Activated CD8-positive, alpha-beta memory T cell treated with anti-CD3 and anti-CD28 coated beads for 24 hours (primary cell): Measurements from ENCODE around the gene CPZ.
"Not testable (repeated sequence)": the region's sequence is repeated elsewhere in the genome, so short reads cannot be mapped to it uniquely, and the experiment has no call there.

Experiments used
- DNase-seq: peaks from one replicate; pipeline ENCODE4 v3.0.0-alpha.2; 2020

The CPZ gene

DNA sequence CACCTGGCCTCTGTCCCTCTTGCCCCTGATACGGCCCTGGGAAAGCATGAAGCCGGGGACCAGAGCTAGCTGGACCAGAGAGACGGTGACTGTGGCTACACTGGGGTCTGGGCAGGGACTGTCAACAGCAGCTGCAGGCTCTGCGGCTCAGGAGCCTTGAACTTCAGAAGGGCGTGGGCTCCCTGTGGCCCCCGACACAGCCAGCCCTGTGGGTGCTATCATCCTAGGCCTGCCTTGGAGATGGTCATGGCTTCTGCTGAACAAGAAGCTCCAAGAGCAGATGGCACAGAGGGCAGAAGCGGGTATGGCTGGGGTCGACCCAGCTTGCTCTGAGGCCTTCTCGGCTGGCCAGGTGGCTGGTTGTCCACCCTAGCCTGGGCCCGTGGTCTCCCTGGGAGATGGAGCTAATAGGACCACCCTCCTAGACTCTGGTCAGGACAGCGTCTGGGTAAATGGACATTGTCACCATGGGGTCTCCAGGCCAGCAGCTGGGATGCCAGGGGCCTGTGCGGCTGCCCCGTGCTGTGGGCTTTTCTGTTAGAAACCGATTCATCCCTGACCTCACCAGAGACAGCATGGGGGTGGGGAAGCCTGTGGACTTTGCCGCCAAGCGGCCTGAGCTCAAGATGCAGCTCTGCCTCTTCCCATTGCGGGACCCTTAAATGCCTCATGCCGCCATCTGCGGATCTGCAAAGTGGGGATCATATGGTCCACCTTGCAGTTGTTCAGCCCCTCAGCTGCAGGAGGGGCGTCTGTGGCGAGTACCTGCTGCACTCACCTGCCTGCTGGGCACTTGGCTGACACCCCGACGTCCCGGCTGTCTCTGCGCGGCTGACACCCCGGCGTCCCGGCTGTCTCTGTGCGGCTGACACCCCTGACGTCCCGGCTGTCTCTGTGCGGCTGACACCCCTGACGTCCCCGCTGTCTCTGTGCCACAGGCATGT, 21.1 kb downstream of the CPZ start:
- DNase-seq = no peak

DNA sequence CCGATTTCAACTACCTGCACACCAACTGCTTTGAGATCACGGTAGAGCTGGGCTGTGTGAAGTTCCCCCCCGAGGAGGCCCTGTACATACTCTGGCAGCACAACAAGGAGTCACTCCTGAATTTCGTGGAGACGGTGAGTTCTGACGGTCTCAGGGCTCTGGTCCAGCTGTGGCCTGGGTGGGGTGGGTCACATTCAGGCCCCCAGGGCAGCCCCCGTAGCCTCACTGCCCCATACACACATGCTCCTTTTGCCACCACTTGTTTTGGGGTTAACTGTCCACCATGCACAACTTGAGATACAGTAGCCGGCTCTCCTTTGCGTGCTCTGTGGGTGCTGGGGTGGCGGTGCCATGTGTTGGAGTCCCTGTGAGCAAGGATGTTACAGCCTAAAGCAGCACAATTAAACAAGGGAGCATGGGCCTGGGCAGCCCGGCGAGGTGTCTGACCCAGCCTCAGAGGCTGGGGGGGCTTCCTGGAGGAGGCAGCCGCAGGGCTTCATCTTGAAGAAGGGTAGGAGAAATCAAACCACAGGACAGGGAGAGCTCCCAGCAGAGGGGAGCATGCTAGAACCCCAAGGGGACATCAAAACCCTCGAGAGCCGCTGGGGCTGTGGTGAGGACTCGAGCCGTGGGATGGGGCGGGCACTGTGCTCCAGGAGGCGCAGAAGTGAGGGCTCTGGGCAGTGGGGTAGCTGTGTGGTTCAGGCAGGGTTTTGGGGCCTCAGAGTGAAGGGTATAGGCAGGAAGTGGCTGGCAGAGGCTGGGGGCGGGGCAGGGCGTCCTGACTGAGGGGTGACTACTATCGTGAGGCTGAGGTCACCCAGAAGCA, 22.0 kb downstream of the CPZ start:
- DNase-seq = no peak

DNA sequence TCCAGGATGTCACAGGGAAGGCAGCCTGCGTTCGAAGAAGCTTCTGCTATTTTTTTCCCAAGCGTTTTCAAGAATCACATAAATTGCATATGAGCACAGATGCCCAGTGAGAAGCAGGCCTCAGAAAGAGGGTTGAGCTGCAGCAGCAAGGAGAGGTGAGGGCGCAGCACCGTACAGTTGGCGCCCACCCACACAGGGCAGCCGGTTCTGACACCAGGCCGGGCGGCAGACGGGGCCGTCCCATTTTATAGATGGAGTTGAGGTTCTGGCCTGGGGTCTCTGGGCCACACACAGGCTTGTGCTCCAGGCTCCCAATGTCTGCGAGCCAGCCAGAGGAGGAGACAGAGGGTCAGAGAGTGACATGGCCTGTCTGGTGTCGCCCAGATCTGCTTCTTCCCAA, 22.8 kb downstream of the CPZ start:
- DNase-seq = no peak

DNA sequence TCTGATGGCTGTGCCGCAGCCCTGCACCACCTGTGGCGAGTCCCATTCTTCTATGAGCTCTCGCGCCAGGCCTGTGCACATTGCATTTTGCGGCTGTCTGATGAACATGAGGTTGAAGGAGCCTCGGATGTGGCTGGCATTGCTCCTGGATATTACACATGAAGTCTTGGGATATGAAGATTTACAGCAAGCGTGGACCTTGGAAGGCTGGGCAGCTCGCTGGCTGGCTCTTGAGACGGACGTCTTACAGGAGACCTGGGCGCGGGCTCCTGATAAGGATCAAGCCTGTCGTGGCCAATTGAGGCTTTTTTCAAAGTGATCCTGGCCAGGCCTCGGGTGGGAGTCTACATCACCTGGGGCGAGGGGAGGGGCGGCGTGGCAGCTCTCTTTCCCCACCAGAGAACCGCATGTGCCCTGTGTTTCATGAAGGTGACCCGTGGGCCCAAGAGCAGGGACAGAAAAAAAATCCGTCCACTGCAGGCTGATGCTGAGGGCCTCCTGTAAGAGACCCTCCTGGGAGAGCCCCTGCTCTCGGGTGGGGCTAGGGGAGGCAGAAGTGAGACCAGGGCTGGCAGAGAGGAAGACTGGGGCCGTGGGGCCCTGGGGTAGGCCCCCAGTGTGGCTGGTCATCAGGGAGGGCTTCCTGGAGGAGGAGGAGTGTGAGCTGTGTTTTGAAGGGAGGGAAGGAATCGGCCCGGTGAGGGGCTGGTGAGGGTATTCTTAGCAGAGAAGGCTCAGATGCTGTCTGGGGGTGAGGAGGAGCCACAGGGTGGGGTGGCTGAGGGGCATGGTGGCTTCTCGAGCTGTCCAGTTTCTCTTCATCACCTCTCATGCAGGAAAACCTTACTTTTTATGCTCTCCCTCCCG, 23.6 kb downstream of the CPZ start:
- DNase-seq = no peak

DNA sequence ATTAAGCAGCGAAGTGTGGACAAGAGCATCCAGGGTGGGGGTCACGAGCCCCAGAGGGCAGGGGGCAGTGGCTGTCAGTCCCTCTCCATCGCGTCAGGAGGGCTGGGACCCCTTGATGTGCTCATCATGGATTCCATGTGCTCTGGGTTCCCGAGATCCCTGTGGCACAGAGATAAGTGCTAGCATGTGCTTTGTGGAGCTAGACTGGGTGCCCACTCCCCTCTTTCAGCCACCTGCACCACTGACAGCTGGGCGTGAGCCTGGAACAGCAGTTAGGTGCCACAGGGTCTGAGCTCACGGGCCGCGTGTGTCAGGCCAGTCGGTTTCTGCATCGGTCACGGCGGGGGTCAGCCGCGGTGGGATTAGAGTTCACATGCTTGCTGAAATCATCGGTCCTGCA, 24.3 kb downstream of the CPZ start:
- DNase-seq = no peak

DNA sequence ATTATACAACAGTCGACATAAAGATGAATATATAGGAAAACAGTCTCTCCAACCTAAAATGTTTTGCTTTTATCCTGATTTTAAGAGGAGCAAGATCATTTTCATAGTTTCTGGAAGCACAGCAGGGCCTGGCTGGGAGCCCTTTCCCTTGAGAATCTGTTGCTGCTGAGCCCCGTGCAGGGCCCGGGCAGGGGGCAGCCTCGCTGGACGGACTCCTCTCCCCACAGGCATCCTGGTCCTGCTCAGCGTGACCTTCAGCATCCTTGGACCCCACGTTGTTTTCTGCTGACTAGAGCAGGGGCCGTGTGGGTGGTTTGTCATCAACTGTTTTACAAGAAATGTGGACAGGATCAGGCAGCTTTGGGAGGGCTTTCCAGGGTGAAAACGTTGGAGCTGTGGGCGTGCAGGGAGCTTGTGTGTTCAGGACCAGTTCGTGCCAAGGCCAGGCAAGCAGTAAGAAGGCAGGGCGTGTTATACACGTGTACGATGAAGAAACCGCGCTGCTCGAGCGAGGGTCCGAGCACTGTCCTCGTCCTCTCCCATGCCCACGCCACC, 25.0 kb downstream of the CPZ start:
- DNase-seq = no peak

DNA sequence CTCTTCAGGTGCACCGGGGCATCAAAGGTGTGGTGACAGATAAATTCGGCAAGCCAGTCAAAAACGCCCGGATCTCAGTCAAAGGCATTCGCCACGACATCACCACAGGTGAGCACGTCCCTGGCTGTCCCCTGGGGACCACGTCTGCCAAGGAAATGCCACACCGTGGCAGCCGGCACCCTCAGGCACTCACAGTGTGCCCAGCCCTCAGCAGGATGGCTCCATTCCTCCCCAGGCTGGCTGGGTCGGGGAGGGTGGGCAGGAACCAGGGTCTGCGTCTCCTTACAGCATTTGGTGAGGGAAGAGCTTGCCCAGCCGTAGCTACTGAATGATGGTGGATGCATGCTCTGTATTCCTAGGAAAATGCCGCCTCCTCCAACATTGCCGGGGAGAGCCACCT, 25.9 kb downstream of the CPZ start:
- no peak for DNase-seq

DNA sequence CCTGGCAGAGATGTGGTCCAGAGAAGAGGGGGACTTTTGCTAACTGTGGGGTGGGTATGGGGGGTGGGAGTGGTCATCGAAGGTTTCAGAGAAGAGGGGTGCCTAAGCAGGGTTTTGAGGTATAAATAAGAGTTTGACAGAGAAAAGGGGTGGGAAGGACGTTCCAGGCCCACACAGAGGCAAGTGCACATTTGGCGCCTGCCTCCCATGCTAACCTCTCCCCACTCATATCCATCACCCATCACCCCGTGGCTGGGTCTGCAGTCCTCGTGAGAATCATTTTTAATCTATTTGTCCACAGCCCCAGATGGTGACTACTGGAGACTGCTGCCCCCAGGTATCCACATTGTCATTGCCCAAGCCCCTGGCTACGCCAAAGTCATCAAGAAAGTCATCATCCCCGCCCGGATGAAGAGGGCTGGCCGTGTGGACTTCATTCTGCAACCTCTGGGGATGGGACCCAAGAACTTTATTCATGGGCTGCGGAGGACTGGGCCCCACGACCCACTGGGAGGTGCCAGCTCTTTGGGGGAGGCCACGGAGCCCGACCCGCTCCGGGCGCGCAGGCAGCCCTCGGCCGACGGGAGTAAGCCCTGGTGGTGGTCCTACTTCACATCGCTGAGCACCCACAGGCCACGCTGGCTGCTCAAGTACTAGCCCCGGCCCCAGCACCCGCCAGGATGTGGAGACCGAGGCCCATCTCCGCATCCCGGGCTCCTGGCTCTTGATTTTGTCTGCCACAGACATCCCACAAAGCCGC, 26.6 kb downstream of the CPZ start:
- DNase-seq = no peak

DNA sequence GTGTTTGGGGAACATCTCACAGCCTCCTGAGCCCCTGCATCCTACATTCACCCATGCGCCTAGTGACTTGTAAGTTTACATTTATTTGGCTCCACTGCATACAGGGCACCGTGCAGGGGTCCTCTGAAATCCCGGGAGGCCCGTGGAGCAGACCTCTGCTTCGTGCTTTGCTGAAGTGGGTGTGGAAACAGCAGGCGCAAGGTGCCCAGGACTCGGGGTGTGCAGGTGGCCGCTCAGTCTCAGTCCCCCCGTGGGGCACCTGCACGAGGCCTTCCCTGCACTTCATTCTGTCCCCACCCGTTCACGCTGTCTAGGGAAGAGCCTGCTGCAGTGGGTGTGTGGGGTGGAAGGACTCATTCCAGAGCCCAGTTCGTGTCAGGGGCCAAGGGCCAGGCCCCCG, 28.6 kb downstream of the CPZ start:
- not testable (repeated sequence) for DNase-seq

DNA sequence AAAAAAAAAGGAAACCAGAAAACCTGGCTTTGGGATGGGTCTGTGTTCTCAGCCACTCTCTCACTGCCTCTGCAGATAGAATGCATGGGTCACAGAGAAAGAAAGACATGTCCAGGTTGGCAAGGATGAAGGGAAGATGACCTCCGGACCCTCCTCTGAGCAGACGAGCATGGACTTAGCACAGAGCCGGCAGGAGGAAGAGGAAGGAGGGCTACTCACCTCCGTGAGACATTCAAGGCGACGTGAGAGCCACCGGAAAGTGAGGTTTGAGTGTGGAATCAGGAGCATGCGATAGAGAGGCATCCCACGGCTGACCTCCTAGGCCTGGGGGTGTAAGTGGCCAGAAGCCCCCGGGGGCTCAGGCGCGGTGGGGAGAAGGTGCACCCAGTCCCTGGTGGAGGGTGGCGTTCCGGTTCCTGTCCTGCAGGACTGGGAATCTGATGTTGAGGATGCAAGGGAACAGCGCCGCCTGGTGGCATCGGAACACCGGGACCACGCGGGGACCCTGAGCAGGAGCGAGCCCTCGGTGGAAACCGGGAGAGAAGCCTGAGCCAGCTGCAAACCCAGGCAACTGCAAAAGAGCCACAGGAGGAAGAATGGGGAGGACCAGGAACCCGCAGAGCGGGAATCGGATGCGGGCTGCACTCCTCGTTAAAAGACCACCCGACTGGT, 32.2 kb downstream of the CPZ start:
- not testable (repeated sequence) for DNase-seq

DNA sequence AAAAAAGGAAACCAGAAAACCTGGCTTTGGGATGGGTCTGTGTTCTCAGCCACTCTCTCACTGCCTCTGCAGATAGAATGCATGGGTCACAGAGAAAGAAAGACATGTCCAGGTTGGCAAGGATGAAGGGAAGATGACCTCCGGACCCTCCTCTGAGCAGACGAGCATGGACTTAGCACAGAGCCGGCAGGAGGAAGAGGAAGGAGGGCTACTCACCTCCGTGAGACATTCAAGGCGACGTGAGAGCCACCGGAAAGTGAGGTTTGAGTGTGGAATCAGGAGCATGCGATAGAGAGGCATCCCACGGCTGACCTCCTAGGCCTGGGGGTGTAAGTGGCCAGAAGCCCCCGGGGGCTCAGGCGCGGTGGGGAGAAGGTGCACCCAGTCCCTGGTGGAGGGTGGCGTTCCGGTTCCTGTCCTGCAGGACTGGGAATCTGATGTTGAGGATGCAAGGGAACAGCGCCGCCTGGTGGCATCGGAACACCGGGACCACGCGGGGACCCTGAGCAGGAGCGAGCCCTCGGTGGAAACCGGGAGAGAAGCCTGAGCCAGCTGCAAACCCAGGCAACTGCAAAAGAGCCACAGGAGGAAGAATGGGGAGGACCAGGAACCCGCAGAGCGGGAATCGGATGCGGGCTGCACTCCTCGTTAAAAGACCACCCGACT, 37.8 kb downstream of the CPZ start:
- DNase-seq = not testable (repeated sequence)

DNA sequence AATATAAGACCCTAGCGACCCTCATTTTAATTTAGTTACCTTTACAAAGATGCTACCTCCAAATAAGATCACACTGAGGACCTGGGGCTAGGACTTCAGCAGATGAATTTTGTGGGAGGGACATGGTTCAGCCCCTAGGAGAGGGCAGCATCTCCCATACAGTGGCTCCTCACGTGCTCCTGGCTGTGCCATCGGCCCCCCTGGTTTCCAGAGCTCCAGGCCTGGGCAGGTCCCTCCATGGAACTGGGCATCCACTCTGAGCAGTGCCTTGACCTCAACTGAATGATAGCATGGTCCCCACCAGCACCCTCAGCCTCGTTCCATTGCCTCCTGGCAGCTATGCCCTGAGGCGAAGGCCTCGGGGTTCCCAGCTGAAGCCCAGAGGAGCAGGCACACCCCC, 39.3 kb downstream of the CPZ start:
- DNase-seq = not testable (repeated sequence)

DNA sequence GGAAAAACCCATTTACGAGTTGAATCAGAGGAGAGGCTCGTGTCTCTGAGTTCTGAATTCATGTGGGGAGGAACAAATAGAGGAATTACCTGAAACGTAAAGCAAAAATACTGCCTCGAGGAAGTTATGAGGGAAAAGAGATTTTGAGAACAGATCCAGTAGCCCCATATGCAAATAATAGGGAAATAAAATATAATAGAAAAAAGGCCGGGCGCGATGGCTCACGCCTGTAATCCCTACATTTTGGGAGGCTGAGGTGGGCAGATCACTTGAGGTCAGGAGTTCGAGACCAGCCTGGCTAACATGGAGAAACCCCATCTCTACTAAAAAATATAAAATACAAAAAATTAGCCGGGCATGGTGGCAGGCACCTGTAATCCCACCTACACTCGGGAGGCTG, 42.2 kb downstream of the CPZ start:
- not testable (repeated sequence) for DNase-seq

DNA sequence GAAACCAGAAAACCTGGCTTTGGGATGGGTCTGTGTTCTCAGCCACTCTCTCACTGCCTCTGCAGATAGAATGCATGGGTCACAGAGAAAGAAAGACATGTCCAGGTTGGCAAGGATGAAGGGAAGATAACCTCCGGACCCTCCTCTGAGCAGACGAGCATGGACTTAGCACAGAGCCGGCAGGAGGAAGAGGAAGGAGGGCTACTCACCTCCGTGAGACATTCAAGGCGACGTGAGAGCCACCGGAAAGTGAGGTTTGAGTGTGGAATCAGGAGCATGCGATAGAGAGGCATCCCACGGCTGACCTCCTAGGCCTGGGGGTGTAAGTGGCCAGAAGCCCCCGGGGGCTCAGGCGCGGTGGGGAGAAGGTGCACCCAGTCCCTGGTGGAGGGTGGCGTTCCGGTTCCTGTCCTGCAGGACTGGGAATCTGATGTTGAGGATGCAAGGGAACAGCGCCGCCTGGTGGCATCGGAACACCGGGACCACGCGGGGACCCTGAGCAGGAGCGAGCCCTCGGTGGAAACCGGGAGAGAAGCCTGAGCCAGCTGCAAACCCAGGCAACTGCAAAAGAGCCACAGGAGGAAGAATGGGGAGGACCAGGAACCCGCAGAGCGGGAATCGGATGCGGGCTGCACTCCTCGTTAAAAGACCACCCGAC, 43.5 kb downstream of the CPZ start:
- not testable (repeated sequence) for DNase-seq

DNA sequence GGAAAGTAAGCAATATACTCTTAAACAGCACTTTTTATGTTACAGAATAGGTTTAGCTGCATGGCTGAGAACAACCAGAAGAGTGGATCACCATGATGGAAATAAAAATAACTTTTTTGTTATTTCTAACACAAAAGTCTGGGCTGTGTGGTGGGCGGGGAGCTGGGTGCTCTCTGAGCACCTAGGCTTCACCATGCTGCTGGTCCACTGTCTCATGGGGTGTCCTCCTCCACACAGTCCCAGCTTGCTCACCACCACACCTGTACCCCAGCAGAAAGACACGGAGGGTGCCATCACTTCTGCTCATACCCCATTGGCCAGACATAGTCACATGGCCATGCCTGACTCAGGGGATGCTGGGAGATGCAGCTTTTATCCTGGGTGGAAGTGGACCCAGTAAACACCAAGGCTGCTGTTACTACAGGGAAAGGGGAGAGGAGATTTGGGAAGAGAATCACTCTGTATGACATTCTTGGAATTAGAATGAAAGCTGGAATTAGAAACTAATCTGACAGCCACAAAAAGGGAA, 45.0 kb downstream of the CPZ start:
- no peak for DNase-seq

DNA sequence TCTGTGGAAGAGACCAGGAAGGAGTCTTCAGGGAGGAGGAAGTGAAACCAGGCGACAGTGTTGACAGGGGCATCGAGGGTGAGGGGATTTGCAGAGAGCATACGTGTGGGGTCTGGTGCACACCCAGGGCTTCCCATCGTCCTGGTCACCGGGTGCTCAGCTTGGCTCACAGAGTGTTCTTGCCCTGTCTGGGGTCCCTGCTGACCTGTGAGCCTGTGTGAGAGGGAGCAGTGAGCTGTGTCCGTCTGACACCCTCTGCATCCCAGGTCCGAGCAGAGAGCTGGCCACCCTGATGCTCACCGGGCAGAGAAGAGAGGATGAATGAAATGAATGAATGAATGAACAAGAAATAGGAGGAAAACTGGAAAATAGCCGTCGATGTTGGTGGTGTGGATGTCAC, 46.5 kb downstream of the CPZ start:
- DNase-seq = no peak

DNA sequence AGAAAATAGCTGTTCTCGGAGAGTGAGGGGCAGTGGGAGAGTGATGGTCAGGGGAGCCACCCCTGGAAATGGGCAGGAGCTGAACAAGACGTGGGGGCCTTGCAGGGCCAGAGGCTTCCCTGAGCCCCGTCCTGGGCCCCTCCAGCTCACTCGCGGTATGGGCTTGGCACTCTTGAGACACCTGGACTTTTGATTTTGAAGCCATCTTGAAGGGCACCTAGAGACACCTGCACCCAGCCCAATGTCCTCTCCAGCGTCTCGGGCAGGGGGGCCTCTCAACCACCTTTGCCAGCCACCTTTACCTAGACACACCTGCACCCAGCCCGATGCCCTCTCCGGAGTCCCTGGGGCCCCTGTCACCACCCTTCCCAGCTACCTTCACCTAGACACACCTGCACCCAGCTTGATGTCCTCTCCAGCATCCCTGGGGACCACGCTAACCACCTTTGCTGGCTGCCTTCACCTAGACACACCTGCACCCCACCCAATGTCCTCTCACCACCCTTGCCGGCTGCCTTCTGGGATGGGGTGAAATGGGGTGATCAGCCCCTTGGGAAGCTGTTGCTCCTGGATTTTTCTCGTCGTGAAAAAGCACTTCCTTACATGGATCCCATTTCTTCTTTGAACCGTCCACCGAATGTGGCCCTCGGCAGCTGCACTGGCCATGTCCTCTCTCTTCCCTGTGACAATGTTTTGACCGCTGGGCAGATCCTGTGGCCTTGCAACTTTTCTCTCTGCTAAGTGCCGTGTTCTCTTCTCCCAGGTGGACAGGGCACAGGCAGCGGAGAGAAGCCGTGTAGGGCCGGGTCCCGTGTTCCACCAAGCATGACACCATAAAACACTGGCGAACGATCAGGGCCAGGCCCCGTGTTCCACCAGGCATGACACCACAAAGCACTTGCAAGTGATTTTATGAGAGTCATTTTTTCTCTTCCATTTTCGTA, 47.5 kb downstream of the CPZ start:
- DNase-seq = no peak

DNA sequence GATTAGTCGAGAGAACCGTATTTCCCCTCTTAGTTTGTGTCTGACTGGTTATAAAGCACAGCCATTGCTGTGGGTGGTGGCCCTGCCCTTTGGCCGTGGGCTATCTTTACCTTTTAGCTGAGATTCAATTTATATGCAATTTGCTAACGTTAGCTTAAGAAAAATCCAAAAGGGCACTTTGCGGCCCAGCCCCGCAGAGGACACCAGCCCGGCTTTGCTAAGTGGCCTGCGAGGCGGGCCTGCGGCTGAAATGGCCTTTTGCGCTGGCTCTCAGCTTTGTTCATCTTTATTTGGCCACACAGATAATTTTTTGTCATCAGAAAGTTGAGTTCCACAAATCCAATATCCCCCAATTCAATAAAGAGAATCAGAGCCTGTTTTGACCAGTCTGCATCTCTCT, 48.3 kb downstream of the CPZ start:
- DNase-seq = no peak

DNA sequence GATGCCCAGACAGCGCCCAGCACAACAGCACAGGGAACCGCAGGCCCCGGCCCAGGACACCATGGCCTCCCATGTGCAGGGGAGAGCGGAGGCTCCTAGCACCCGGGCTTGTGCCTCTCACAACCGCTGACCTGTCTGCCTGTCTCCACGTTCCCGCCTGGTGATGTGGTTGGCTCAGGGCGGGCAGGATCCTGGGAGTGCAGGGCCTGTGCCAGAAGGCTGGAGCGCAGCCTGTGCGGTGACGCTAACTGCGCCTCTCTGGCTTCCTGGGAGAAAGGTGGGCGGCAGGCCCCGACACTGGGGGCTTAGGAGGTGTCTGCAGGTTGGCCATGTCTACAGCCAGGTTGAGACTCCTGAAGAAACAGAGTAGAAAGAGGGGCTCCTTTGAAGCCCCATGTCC, 48.7 kb downstream of the CPZ start:
- DNase-seq = no peak
